NCI-H1092 treated with DMSO at 0.1 percent for 48 hours (cell line): Measurements from ENCODE around the gene FHL5.
"Not testable (repeated sequence)": the region's sequence is repeated elsewhere in the genome, so short reads cannot be mapped to it uniquely, and the experiment has no call there.

ENCODE experiments used
- DNase-seq: peaks from one replicate; lab custom pipeline; 2025; lab: John Stamatoyannopoulos, UW

The FHL5 gene

DNA sequence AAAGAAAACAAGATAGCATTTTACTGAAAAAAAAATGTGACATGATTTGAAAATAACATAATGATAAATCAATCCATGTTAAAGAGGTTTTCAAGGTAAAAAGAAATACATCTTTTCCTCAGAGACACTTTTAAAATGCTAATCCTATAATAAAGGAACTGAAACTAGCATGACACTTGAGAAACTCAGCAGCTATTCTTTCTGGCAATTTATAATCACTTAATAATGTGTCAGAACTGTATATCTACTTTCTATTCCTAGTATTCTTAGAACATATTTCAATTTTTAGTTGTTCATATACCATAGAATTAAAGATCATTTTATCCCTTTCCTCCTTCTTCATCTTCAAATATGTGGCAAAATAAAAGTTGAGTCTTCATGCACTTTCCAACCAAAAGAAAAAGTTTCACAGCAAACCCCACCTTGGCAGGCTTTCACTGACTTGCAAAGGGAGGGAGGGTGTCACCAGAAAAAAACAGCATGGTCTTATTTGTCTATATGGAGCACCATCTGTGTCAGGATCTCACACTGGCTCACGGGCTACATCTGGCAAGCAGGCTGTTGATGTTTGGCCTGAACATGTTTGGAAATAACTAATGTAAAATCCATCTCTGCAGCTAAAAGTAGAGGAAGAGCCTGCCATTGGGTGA lies 48.5 kb downstream of the FHL5 start:
- DNase-seq = no peak

GRCh38 chr6:96613291-96613999 lies 50.5 kb downstream of the FHL5 start:
- DNase-seq = no peak

DNA sequence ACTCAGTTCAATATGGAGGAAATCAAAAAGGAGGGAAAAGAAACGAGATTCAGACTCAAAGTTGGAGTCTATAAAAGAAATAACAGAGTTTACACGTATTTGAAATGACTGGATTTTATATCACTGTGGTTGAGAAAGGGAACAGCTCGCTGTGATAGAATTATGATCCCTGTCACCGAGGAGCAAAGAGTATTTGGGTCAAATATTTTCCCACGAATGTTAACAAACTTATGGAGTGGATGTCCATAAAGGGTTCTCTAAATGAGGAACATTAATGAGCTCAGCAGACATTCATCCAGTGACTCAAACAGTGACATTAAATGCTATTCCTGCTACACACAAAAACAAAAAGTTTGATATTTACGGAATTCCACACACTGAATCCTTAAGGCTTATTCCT lies 57.9 kb downstream of the FHL5 start:
- DNase-seq = no peak

DNA sequence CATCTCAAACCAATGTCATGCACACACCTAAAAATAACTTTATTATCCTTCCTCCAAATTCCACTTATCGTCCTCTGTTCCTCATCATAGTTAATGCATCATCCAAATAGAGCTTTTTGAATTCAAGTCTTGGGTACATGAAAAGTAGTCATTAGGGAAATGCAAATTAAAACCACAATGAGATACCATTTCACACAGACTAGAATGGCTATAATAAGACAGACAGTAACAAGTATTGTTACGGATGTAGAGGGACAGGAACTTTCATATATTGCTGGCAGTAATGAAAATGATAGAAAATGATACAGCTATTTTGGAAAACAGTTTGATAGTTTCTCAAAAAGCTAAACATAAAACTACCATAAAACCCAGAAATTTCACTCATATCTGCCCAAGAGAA lies 59.1 kb downstream of the FHL5 start:
- no peak for DNase-seq

DNA sequence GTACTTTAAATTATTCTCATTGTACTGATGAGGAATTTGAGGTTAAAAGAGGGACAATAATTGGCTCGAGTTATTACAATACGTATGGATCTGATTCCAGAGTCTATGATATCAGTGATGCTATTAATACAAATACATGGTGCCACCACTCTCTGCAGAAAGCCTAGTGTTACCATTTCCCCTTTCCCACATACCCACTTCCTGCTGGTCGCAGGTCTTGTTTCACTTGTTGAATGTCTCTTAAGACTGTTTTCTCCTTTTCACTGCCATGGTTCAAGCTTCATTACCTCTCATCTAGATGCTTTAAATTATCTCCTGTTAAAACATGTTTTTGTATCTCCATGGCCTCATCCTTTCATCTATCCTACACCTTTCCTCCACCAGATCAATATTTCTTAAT lies 62.0 kb downstream of the FHL5 start:
- DNase-seq = no peak

DNA sequence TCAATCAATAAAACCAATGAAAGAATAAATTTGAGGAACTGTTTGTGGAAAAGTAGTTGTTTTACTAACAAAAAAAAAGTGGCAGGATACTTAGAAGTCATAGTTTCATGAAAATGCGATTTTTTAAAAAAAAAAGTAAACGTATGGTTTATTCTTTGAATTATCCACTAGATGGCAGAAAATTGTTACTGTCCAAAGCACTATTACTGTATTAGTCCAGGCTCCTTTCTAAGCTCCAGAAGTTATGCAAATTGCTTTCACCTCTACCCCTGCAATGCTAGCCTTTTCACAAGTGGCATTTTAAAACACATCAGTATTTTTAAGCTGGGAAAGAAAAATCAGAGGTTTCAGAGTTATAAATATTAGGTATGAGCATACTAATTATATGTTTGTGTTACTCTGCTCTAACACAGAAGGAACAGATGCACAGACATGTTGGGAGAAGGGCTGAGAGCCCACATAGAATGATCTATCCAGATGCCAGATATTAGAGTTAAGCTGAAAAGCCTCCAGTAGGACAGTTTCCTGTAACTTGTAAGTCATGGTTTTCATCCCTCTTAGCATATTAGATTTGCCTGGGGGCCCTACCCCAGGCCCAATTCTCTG lies 63.9 kb downstream of the FHL5 start:
- peak; percentile 39 for DNase-seq

DNA sequence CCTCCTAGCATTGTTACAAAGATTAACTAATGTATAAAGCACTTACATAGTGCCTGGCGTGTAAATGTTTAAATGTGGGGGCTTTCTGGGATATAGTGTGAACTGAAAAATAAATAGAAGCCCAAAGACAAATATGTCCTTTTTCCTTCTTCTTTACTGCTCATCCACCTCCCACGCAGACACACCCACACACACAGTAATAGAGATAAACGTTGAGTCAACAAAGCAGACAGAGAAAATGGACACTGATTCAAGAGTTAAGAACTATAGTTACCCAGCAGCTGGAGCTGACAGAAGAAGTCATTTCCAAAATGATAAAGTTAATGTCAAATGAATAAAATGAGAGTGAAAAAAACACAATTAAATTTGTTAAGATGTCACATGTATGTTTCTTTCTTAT lies 68.3 kb downstream of the FHL5 start:
- no peak for DNase-seq

DNA sequence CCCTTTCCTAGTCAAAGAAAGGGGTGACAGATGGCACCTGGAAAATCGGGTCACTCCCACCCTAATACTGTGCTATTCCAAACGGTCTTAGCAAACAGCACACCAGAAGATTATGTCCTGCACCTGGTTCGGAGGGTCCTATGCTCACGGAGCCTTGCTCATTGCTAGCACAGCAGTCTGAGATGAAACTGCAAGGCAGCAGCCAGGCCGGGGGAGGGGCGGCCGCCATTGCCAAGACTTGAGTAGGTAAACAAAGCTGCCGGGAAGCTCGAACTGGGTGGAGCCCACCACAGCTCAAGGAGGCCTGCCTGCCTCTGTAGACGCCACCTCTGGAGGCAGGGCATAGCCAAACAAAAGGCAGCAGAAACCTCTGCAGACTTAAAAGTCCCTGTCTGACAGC lies 75.1 kb downstream of the FHL5 start:
- not testable (repeated sequence) for DNase-seq

- no peak for DNase-seq
These were observed 82.2 kb downstream of the FHL5 start for GRCh38 chr6:96645106-96645505.

- DNase-seq = no peak
These were observed 87.0 kb downstream of the FHL5 start for GRCh38 chr6:96649926-96650325.

DNA sequence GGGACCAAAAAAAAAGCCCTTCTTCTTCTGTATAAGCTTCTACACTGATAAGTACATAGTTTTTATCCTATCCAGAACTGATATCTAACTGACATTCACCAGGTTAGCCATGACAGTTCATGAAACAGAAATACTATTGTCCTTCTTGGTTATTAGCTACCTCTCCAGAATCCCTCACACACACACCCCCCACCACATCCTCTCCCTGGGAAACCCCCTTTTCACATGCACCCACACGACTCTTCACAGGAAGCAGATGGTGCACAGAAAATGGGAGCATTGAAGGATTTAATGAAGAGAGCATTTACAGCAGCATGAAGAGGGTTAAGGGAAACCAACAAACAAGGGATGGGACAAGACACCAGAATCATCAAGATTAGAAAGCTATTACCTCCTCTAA lies 88.9 kb downstream of the FHL5 start:
- DNase-seq = no peak

GRCh38 chr6:96652552-96652951 lies 89.6 kb downstream of the FHL5 start:
- no peak for DNase-seq

DNA sequence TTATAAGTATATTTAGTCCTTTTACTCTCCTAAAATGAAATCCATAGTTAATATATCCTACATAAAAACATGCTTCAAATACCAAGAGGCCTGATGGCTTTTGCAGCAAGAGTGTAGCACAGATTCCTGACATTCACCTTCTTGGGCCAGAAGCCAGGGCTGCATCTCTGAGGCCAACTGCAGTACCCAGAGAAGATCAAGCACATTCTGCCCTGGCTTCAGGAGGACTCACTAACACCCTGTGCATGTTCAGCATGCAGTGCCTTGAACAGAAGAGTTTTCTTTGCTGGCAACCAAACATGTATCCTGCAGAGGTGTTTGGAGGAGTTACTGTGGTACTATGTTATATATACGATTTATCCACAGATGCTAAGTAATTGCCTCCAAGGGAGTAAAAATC lies 90.3 kb downstream of the FHL5 start:
- no peak for DNase-seq

GRCh38 chr6:96656567-96656966 lies 93.6 kb downstream of the FHL5 start:
- no peak for DNase-seq

- no peak for DNase-seq
These were observed 94.4 kb downstream of the FHL5 start for GRCh38 chr6:96657344-96657743.

DNA sequence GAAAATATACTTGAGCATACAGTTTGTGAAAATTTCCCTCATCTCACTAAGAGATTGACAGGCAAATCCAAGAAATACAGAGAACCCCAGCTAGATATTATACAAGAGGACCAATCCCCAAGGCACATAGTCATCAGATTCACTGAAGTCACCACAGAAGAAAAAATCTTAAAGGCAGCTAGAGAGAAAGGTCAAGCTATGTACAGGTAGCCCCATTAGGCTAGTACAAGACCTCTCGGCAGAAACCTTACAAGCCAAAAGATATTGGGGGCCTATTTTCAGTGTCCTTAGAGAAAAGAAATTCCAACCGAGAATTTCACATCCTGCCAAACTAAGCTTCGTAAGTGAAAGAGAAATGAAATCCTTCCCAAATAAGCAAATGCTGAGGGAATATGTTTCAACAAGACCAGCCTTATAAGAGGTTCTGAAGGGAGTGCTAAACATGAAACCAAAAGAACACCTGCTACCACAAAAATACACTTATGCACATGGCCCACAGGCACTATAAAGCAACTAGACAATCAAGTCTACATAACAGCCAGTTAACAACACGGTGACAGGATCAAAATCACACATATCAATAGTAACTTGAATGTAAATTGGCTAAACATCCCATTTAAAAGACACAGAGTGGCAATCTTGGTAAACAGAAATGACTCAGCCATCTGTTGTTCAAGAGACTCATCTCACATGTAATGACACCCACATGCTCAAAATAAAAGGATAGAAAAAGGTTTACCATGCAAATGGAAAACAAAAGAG lies 96.3 kb downstream of the FHL5 start:
- no peak for DNase-seq
